ENCODE results near the gene CUL5.
"Not testable (repeated sequence)": the region's sequence is repeated elsewhere in the genome, so short reads cannot be mapped to it uniquely, and the experiment has no call there.

Gene CUL5

GRCh38 chr11:108115500-108116140, 106.9 kb downstream of the CUL5 start:
- DNase-seq (ENCODE audit: low read depth), result no peak

GRCh38 chr11:108117746-108118371, 109.2 kb downstream of the CUL5 start:
- DNase-seq (ENCODE audit: low read depth), result no peak

GRCh38 chr11:108120936-108121273, 112.2 kb downstream of the CUL5 start:
- not testable (repeated sequence) for DNase-seq (ENCODE audit: low read depth)

- peak; percentile 96 for DNase-seq (ENCODE audit: low read depth)
These were observed 112.8 kb downstream of the CUL5 start, which contains the start of gene ACAT1 for GRCh38 chr11:108121274-108122155. Gene ACAT1, plus strand, starts transcription at chr11:108121567. Its CDS starts 40 bp downstream, at chr11:108121607.

- no peak for DNase-seq (ENCODE audit: low read depth)
These were observed 113.5 kb downstream of the CUL5 start for GRCh38 chr11:108122166-108122628.

- DNase-seq (ENCODE audit: low read depth), result no peak
These were observed 116.4 kb downstream of the CUL5 start for GRCh38 chr11:108125096-108125495.

GRCh38 chr11:108128772-108129171, 120.1 kb downstream of the CUL5 start:
- no peak for DNase-seq (ENCODE audit: low read depth)

- DNase-seq (ENCODE audit: low read depth), result no peak
These were observed 123.3 kb downstream of the CUL5 start for GRCh38 chr11:108131993-108132392.

- DNase-seq (ENCODE audit: low read depth), result not testable (repeated sequence)
These were observed 124.4 kb downstream of the CUL5 start for GRCh38 chr11:108132993-108133538.

GRCh38 chr11:108135845-108136544, 127.3 kb downstream of the CUL5 start:
- DNase-seq (ENCODE audit: low read depth), result no peak

GRCh38 chr11:108137212-108137611, 128.5 kb downstream of the CUL5 start:
- no peak for DNase-seq (ENCODE audit: low read depth)

- no peak for DNase-seq (ENCODE audit: low read depth)
These were observed 133.6 kb downstream of the CUL5 start for GRCh38 chr11:108142304-108142703.

GRCh38 chr11:108144615-108145014, 135.9 kb downstream of the CUL5 start:
- DNase-seq (ENCODE audit: low read depth), result no peak

GRCh38 chr11:108147150-108147549, 138.5 kb downstream of the CUL5 start:
- no peak for DNase-seq (ENCODE audit: low read depth)

GRCh38 chr11:108148556-108148955, 139.9 kb downstream of the CUL5 start:
- no peak for DNase-seq (ENCODE audit: low read depth)

- DNase-seq (ENCODE audit: low read depth), result no peak
These were observed 145.9 kb downstream of the CUL5 start for GRCh38 chr11:108154591-108154990.

All from activated T-helper 1 cell treated with Interleukin-2 at 50 U/mL for 16 hours (primary cell).